Brain pericyte (primary cell): Measurements from ENCODE around the gene RNF7.
"Not testable (repeated sequence)": the region's sequence is repeated elsewhere in the genome, so short reads cannot be mapped to it uniquely, and the experiment has no call there.

Experiments
- DNase-seq: peaks from one replicate; pipeline ENCODE4 v3.0.0-alpha.2; 2012; ENCODE audit warnings: low read depth, low spot score

The RNF7 gene

DNA sequence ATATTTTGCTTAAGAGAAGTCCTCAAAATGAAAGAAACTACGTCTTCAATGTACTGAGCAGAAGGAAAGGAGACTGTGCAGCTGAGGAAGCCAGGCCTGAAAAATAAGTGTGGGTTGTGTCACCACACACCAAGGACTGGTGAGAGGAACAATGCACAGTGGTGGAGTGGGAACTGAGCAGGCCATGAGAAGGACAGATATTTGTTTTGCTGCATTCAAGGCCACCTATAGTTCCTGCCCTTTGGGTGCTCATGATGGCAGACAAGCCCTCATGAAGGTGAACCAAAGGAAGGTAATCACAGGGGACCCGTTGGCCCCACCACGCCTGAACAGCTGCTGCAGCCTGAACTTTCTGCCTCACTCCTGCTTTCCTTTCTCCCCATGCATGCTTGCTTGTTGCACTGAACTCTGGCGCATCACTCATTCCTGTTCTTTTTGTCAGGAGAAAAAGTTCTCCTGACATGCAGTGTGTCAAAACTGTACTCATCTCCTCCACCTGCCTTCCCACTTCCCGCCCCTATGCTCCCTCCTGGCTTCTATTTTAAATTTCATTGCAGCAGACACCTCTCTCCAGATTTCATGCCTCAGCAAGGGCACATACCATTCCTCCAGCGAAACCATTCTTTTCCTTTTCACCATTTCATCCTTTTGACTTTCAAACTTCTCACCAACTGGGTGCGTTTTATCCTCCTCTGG is 2.2 kb upstream of the RNF7 start:
- DNase-seq = no peak

DNA sequence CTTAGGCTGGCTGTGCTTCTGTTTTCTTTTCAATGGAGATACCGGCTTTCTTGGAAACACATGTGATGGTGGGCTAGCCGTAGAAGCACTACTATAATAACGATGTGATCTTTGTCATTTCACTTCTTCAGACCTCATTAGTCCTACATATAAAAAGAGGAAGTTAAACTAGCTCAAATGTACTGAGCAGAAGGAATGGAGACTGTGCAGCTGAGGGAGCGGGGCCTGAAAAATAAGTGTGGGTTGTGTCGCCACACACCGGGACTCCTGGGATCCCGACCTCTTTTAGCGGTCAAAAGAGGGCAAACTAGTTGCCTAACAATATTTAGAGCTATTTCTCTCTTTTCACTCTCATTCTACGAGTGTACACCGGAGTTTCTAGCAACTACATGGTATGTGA is 1.0 kb upstream of the RNF7 start:
- DNase-seq = no peak

GRCh38 chr3:141737678-141738021 is 448 bp upstream of the RNF7 start:
- DNase-seq = no peak

GRCh38 chr3:141738891-141739363 is 829 bp downstream of the RNF7 start:
- no peak for DNase-seq

GRCh38 chr3:141739731-141740130 is 1.6 kb downstream of the RNF7 start:
- DNase-seq = no peak

- DNase-seq = no peak
Observed at GRCh38 chr3:141740349-141740748, 2.3 kb downstream of the RNF7 start.

DNA sequence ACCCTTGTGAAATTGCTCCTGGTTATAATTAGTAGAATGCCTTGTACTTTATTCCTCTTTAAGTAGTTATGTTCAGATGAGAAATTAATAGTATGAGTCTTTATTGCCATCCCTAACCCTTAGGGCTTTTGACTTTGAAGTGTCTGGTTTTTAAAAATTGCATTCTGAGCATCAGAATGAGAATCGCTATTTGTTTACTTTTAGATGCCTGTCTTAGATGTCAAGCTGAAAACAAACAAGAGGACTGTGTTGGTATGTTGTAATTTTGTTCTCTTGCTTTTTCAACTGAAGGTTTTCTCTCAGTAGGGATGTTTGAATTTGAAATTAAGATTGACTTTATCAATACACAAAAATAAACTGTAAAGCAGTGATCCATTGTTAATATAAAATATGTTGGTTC is 5.2 kb downstream of the RNF7 start:
- DNase-seq = no peak

GRCh38 chr3:141746962-141747361 is 8.9 kb downstream of the RNF7 start:
- no peak for DNase-seq

DNA sequence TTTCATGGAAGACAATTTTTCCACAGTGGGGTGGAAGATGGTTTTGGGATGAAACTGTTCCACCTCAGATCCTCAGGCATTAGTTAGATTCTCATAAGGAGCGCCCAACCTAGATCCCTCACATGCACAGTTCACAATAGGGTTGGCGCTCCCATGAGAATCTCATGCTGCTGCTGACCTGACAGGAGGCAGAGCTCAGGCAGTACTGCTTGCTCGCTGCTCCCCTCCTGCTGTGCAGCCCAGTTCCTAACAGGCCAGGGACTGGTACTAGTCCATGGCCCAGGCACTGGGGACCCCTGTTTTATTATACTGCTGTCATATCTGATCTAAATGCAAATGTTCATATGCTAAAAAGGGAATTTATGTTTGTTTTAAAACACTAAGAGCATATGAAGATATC is 15.3 kb downstream of the RNF7 start:
- DNase-seq = no peak

- DNase-seq = no peak
Observed at GRCh38 chr3:141754032-141754431, 15.9 kb downstream of the RNF7 start.

- not testable (repeated sequence) for DNase-seq
Observed at GRCh38 chr3:141762552-141762951, 24.5 kb downstream of the RNF7 start.

GRCh38 chr3:141763088-141763750 is 25.1 kb downstream of the RNF7 start, which contains the start of gene GRK7:
Gene GRK7, plus strand, starts transcription at chr3:141763408. Its CDS starts 14,877 bp downstream, at chr3:141778285.
- no peak for DNase-seq

DNA sequence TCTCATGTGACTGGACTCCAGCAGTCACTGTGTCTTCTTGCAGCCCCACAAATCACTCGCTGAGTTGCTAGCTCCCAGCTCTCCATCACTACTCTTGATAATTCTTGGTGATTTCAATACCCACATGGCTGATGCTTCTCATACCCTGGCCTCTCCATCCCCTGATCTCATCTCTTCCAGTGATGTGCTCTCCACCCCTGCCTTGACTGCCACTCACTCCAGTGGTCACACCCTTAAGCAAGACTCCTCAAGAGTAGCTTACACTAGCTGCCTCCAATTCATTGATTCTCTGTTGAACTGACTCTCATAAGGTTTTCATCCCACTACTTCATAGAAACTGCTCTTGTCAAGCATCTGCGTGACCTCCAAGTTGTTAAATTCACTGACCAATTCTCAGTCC is 25.9 kb downstream of the RNF7 start:
- DNase-seq = no peak

GRCh38 chr3:141764465-141764864 is 26.4 kb downstream of the RNF7 start:
- DNase-seq = no peak

DNA sequence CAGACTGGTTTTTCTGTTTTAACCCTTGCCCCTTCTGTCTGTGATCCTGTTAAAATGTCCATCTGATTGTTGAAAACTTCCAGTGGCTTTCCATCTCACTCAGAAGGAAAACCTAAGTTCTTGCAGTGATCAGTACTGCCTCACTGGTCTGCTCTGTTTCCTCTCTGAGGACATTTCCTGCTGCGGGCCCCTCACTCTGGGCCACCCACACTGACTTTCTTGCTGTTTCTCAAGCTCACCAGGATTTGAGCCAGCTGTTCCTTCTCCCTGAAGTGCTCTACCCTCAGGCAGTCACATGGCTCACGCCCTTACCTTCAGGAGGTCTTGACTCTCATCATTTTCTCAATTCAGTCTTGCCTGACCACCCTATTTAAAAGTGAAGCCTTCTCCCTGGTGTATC is 26.9 kb downstream of the RNF7 start:
- DNase-seq = no peak

DNA sequence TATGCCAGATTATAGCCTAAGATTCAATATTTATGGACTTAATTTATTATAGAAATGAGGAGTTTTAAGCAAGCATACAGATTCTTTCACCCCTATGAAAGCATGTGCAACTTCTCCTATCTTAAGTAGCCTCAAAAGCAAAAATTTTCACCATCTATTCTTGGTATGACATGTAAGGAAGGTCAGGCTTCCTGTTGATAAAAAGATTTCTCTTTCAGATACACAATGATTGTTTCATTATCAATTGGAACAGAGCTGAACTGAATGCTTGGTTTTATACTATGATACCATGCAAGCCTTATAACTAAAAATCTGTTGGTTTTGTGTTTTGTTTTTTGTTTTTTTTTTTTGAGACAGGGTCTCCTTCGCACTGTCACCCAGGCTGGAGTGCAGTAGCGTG is 29.0 kb downstream of the RNF7 start:
- DNase-seq = no peak

DNA sequence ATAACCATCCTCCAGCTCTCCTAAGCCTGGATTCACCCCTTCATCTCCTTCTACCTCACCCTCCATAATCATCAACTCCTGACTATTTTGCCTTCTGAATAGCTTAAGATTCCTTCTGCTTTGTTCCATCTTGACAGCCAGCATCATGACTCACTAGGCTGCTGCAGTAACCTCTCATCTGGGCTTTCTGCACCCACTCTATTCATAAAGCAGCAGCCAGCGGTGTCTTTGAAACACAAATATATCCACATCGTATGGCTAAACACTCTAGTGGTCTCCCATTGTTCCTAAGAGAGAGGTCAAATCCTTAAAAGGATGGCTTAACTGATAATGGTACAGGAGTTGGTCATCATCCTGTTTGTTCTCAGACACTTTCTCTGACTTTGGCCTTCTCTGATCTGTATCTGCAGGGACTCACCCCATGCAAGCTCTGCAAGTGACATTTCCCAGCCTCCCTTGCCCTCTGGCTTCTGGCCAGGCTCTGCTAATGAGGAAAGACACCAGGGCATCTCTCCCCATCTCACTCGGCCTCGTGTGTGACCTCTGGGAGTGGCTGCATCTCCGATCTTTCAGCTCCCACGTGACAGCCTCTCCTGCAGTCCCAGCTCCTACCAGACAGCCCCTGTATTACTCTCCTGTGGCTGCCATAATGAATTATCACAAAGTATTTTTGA is 31.3 kb downstream of the RNF7 start:
- no peak for DNase-seq

GRCh38 chr3:141773676-141774075 is 35.6 kb downstream of the RNF7 start:
- no peak for DNase-seq

GRCh38 chr3:141776376-141776775 is 38.3 kb downstream of the RNF7 start:
- no peak for DNase-seq

GRCh38 chr3:141776885-141777284 is 38.8 kb downstream of the RNF7 start:
- no peak for DNase-seq

GRCh38 chr3:141777957-141778813 is 40.1 kb downstream of the RNF7 start:
- no peak for DNase-seq

GRCh38 chr3:141779667-141780066 is 41.6 kb downstream of the RNF7 start:
- no peak for DNase-seq
